Measurements from ENCODE around the gene SUFU.

Gene SUFU

DNA sequence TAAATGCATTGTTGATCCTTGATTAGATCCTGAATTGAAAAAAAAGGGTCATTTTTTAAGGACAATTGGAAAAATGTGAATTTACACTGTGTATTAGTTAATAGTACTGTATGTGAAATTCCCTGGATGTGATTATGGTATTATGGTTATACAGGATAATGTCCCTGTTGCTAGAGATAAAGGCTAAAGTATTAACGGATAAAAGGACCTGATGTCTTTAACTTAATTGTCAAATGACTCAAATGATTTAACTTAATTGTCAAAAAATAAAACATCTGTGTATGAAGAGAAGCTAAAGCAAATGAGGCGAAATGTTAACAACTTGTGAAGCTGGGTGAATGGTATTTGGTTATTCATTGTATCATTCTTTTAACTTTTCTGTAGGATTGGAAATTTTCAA is 48.8 kb downstream of the SUFU start:
- DNase-seq (no peak), ATAC-seq (ENCODE audit: insufficient read depth, low read depth) (no peak)
- Histone ChIP-seq H3K27ac (ENCODE audit: low read length) (no peak overlapping the region), H3K9ac (ENCODE audit: low read depth, low read length) (no peak overlapping the region), H3K27me3 (ENCODE audit: insufficient read depth, low read length, poor library complexity) (no peaks in the 10 kb centered on the region), H3K4me3 (ENCODE audit: low read depth in 1 of 2, low read length in 2 of 2) (no peak overlapping the region), H3K36me3 (ENCODE audit: insufficient read depth, low read length) (peaks cover 24% of the 10 kb centered on the region), H3K4me2 (ENCODE audit: insufficient read depth, low read length) (no peak overlapping the region), H3K9me3 (ENCODE audit: insufficient read depth, low read length, severe bottlenecking) (no peaks in the 10 kb centered on the region), H4K20me1 (ENCODE audit: insufficient read depth, low read length) (0 out of 2 replicates have a peak, but pooled peaks cover 5% of the 10 kb centered on the region), H3K4me1 (ENCODE audit: insufficient read depth, low read length) (no peaks in the 10 kb centered on the region), H2AFZ (ENCODE audit: low read depth, low read length) (no peak overlapping the region), H3K79me2 (ENCODE audit: insufficient read depth, low read length) (no peaks in the 10 kb centered on the region)
- TF ChIP-seq EZH2 (IDR thresholded peaks at IDR 0.05; ENCODE audit: borderline replicate concordance, low read depth, low read length, severe bottlenecking) (no peak), CTCF (IDR thresholded peaks at IDR 0.05; ENCODE audit: borderline replicate concordance, extremely low read depth, low read length, poor library complexity, severe bottlenecking) (no peak)

DNA sequence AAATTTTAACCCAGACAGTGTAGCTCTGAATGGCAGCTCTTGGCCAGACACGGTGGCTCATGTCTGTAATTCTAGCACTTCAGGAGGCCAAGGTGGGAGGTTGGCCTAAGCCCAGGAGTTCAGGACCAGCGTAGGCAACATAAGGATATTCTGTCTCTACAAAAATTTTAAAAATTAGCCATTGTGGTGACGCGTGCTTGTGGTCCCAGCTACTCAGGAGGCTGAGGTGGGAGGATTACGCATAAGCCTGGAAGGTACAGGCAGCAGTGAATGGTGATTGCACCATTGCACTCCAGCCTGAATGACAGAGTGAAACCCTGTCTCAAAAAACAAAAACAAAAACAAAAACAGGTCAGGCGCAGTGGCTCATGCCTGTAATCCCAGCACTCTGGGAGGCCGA is 50.0 kb downstream of the SUFU start:
- H3K4me3 ChIP-seq (ENCODE audit: low read depth in 1 of 2, low read length in 2 of 2) = no peak overlapping the region
- no peaks in the 10 kb centered on the region for H3K27me3 ChIP-seq (ENCODE audit: insufficient read depth, low read length, poor library complexity)
- no peak overlapping the region for H2AFZ ChIP-seq (ENCODE audit: low read depth, low read length)
- H3K4me2 ChIP-seq (ENCODE audit: insufficient read depth, low read length) = no peak overlapping the region
- no peak overlapping the region for H3K27ac ChIP-seq (ENCODE audit: low read length)
- no peak overlapping the region for H3K9ac ChIP-seq (ENCODE audit: low read depth, low read length)
- peaks cover 24% of the 10 kb centered on the region for H3K36me3 ChIP-seq (ENCODE audit: insufficient read depth, low read length)
- ATAC-seq (ENCODE audit: insufficient read depth, low read depth) (no peak), DNase-seq (no peak)
- 0 out of 2 replicates have a peak, but pooled peaks cover 5% of the 10 kb centered on the region for H4K20me1 ChIP-seq (ENCODE audit: insufficient read depth, low read length)
- TF ChIP-seq CTCF (IDR thresholded peaks at IDR 0.05; ENCODE audit: borderline replicate concordance, extremely low read depth, low read length, poor library complexity, severe bottlenecking) (no peak), EZH2 (IDR thresholded peaks at IDR 0.05; ENCODE audit: borderline replicate concordance, low read depth, low read length, severe bottlenecking) (no peak)
- H3K9me3 ChIP-seq (ENCODE audit: insufficient read depth, low read length, severe bottlenecking) = no peaks in the 10 kb centered on the region
- H3K4me1 ChIP-seq (ENCODE audit: insufficient read depth, low read length) = no peaks in the 10 kb centered on the region
- no peaks in the 10 kb centered on the region for H3K79me2 ChIP-seq (ENCODE audit: insufficient read depth, low read length)

DNA sequence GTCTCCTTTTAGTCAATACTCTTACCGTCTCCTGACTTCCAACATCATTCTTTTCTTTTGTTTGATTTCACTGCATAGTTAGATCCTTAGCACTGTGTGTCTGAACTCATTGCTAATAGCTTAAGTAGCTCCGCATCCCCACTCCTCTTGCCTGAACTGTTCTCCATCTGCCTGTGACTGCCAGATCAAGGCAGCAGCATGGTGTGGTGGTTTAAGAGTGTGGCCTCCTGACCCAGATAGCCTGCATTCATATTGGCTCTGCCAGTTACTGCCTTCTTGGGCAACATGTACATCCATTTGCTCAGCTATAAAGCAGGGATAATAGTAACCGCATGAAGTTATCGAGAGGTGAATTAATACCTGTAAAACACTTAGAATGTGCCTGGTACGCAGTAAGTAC is 50.8 kb downstream of the SUFU start:
- H2AFZ ChIP-seq (ENCODE audit: low read depth, low read length) = no peak overlapping the region
- H3K9ac ChIP-seq (ENCODE audit: low read depth, low read length) = no peak overlapping the region
- H3K27ac ChIP-seq (ENCODE audit: low read length) = no peak overlapping the region
- H3K27me3 ChIP-seq (ENCODE audit: insufficient read depth, low read length, poor library complexity) = no peaks in the 10 kb centered on the region
- no peak overlapping the region for H3K4me3 ChIP-seq (ENCODE audit: low read depth in 1 of 2, low read length in 2 of 2)
- H3K79me2 ChIP-seq (ENCODE audit: insufficient read depth, low read length) = no peaks in the 10 kb centered on the region
- H3K36me3 ChIP-seq (ENCODE audit: insufficient read depth, low read length) = peaks cover 24% of the 10 kb centered on the region
- H3K4me2 ChIP-seq (ENCODE audit: insufficient read depth, low read length) = no peak overlapping the region
- H3K4me1 ChIP-seq (ENCODE audit: insufficient read depth, low read length) = no peaks in the 10 kb centered on the region
- DNase-seq (no peak), ATAC-seq (ENCODE audit: insufficient read depth, low read depth) (no peak)
- H3K9me3 ChIP-seq (ENCODE audit: insufficient read depth, low read length, severe bottlenecking) = no peaks in the 10 kb centered on the region
- 0 out of 2 replicates have a peak, but pooled peaks cover 5% of the 10 kb centered on the region for H4K20me1 ChIP-seq (ENCODE audit: insufficient read depth, low read length)
- TF ChIP-seq EZH2 (IDR thresholded peaks at IDR 0.05; ENCODE audit: borderline replicate concordance, low read depth, low read length, severe bottlenecking) = no peak
- no peak for TF ChIP-seq CTCF (IDR thresholded peaks at IDR 0.05; ENCODE audit: borderline replicate concordance, extremely low read depth, low read length, poor library complexity, severe bottlenecking)
